WTC11 (cell line): ENCODE data around the gene C19orf47. TPM values are rescaled to one million over a fixed set of nuclear protein-coding genes. Genes with fewer than 3 reads are reported as not detected.

Experiments used
- ATAC-seq: fragments of 200-7000 bp; cut with Tn5 transposase; 2 replicates; pipeline ENCODE4 v1.10.0; 2021; ENCODE audit warnings: mild to moderate bottlenecking, moderate library complexity
- CTCF ChIA-PET: fragments of 300-600 bp; sonication (Branson Sonifier 250); formaldehyde crosslinking; loops from one replicate; lab custom pipeline; 2021; ENCODE audit warnings: antibody characterized with exemption; lab: Charles Lee
- POLR2A ChIA-PET: fragments of 350-600 bp; sonication (Branson Sonifier 250); formaldehyde crosslinking; loops from one replicate; lab custom pipeline; 2021; ENCODE audit warnings: antibody characterized with exemption; lab: Charles Lee
- DNase-seq: peaks from one replicate; pipeline ENCODE4 v3.0.0; 2021; ENCODE audit warnings: low spot score
- H3K27ac Mint-ChIP-seq: 2 replicates; pipeline ENCODE4 v1.8.0; 2021; ENCODE audit warnings: mixed read lengths
- H3K27me3 Mint-ChIP-seq: 2 replicates; pipeline ENCODE4 v1.8.0; 2021; ENCODE audit warnings: low read depth, mild to moderate bottlenecking, moderate library complexity, mixed read lengths
- H3K36me3 Mint-ChIP-seq: 2 replicates; pipeline ENCODE4 v1.8.0; 2021; ENCODE audit warnings: mixed read lengths
- H3K4me1 Mint-ChIP-seq: 2 replicates; pipeline ENCODE4 v1.8.0; 2022; ENCODE audit warnings: mixed read lengths
- H3K4me3 Mint-ChIP-seq: 2 replicates; pipeline ENCODE4 v1.8.0; 2021; ENCODE audit warnings: mild to moderate bottlenecking, moderate library complexity, mixed read lengths
- H3K9me3 Mint-ChIP-seq: 2 replicates; pipeline ENCODE4 v1.8.0; 2021; ENCODE audit warnings: mixed read lengths
- ATF1 ChIP-seq: sonication (generic); formaldehyde crosslinking; IDR thresholded peaks from 2 replicates; pipeline ENCODE4 v1.8.1; 2023; ENCODE audit warnings: mild to moderate bottlenecking, moderate library complexity, missing genetic modification reagents
- ELF4 ChIP-seq: sonication (generic); formaldehyde crosslinking; IDR thresholded peaks from 2 replicates; pipeline ENCODE4 v1.8.1; 2022; ENCODE audit warnings: low read depth, mild to moderate bottlenecking, moderate library complexity, missing genetic modification reagents
- GABPB1 ChIP-seq: sonication (generic); formaldehyde crosslinking; IDR thresholded peaks from 2 replicates; pipeline ENCODE4 v1.8.1; 2023; ENCODE audit warnings: mild to moderate bottlenecking, missing genetic modification reagents
- GTF2I ChIP-seq: fragments of 250-450 bp; sonication (Bioruptor Pico); conservative IDR thresholded peaks from 2 replicates; pipeline ENCODE4 v1.4.0; 2021; ENCODE audit warnings: mild to moderate bottlenecking
- JUN ChIP-seq: sonication (generic); formaldehyde crosslinking; IDR thresholded peaks from 2 replicates; pipeline ENCODE4 v1.8.0; 2023; ENCODE audit warnings: mild to moderate bottlenecking, missing genetic modification reagents
- NFATC4 ChIP-seq: fragments of 250-450 bp; sonication (Bioruptor Pico); IDR thresholded peaks from 2 replicates; pipeline ENCODE4 v1.9.0; 2021; ENCODE audit warnings: mild to moderate bottlenecking
- NR3C1 ChIP-seq: sonication (generic); formaldehyde crosslinking; conservative IDR thresholded peaks from 2 replicates; pipeline ENCODE4 v1.8.1; 2023; ENCODE audit warnings: low read depth, mild to moderate bottlenecking, missing genetic modification reagents
- SMAD3 ChIP-seq: sonication (generic); formaldehyde crosslinking; IDR thresholded peaks from 2 replicates; pipeline ENCODE4 v1.8.0; 2022; ENCODE audit warnings: missing genetic modification reagents, mild to moderate bottlenecking, borderline replicate concordance
- SOX15 ChIP-seq: fragments of 250-450 bp; sonication (Bioruptor Pico); IDR thresholded peaks from 2 replicates; pipeline ENCODE4 v1.9.0; 2021; ENCODE audit warnings: mild to moderate bottlenecking
- TEAD4 ChIP-seq: sonication (generic); formaldehyde crosslinking; IDR thresholded peaks from 2 replicates; pipeline ENCODE4 v1.8.0; 2022; ENCODE audit warnings: mild to moderate bottlenecking, missing genetic modification reagents
- total RNA-seq: library from RNA; stranded (reverse); gene quantifications from 3 replicates; pipeline ENCODE4 v1.2.3, GENCODE V29; 2021
- TF ChIP-seq, protein P1 (sequence below): fragments of 250-450 bp; sonication (Bioruptor Pico); IDR thresholded peaks from 2 replicates; pipeline ENCODE4 v1.9.0; 2021; ENCODE audit warnings: moderate library complexity, mild to moderate bottlenecking, inconsistent platforms, borderline replicate concordance
- TF ChIP-seq, protein P2 (sequence below): sonication (generic); formaldehyde crosslinking; IDR thresholded peaks from 2 replicates; pipeline ENCODE4 v1.8.1; 2023; ENCODE audit warnings: mild to moderate bottlenecking, moderate library complexity, missing genetic modification reagents
- TF ChIP-seq, protein P3 (sequence below): fragments of 250-450 bp; sonication (Bioruptor Pico); IDR thresholded peaks from 2 replicates; pipeline ENCODE4 v1.9.0; 2021; ENCODE audit warnings: mild to moderate bottlenecking, borderline replicate concordance
- TF ChIP-seq, protein P4 (sequence below): fragments of 200-600 bp; IDR thresholded peaks from 2 replicates; pipeline ENCODE4 v1.8.0; 2022; ENCODE audit warnings: antibody characterized with exemption
- TF ChIP-seq, protein P5 (sequence below): sonication (generic); formaldehyde crosslinking; IDR thresholded peaks from 2 replicates; pipeline ENCODE4 v1.8.0; 2023; ENCODE audit warnings: mild to moderate bottlenecking, missing genetic modification reagents
- TF ChIP-seq, protein P6 (sequence below): sonication (generic); formaldehyde crosslinking; IDR thresholded peaks from 2 replicates; pipeline ENCODE4 v1.8.0; 2022; ENCODE audit warnings: missing genetic modification reagents
- TF ChIP-seq, protein P7 (sequence below): sonication (generic); formaldehyde crosslinking; IDR thresholded peaks from 2 replicates; pipeline ENCODE4 v1.8.1; 2022; ENCODE audit warnings: mild to moderate bottlenecking, missing genetic modification reagents, moderate library complexity, borderline replicate concordance

C19orf47 gene
- total RNA-seq, 1 experiment from 2014 or later: 15.6 TPM

DNA sequence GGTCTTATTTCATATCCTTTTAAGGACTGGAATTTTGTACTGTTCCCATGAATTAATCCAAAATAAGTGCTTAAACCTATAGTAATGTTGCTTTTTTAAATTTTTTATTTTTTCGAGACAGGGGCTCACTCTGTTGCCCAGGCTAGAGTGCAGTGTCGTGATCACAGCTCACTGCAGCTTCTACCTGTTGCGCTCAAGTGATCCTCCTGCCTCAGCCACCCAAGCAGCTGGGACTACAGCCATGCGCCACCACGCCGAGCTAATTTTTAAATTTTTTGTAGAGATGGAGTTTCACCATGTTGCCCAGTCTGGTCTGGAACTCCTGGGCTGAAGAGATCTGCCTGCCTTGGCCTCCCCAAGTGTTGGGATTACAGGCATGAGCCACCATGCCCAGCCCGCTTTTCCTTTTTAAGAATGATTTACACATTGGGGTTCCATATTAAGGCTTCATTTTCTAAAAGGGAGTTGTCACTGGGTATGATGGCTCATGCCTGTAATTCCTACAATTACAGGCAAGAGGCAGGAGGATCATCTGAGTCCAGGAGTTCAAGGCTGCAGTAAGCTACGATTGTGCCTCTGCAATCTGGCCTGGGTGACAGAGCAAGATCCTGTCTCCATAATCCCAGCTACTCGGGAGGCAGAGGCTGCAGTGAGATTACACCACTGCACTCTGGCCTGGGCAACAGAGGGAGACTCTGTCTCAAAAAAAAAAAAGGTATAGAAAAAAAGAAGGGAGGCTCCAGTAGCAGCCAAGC, 34.8 kb downstream of the C19orf47 start:
- ChIA-PET POLR2A (interaction anchor here (0.7 kb wide), 1 partner anchor 35 kb away, joined by 3 read pairs; no protein-coding TSS in a partner anchor), CTCF (interaction anchor here (1.5 to 3.1 kb wide), 3 partner anchors 8 to 151 kb away, joined by 3 to 18 read pairs (median 7); partner anchors contain the start of genes C19orf47 and PLD3)
- Mint-ChIP-seq H3K36me3 (no peaks in the 10 kb centered on the region), H3K9me3 (no peaks in the 10 kb centered on the region), H3K27me3 (no peaks in the 10 kb centered on the region), H3K4me3 (no peak overlapping the region), H3K27ac (no peak overlapping the region), H3K4me1 (no peaks in the 10 kb centered on the region)
- TF ChIP-seq, protein P1, sequence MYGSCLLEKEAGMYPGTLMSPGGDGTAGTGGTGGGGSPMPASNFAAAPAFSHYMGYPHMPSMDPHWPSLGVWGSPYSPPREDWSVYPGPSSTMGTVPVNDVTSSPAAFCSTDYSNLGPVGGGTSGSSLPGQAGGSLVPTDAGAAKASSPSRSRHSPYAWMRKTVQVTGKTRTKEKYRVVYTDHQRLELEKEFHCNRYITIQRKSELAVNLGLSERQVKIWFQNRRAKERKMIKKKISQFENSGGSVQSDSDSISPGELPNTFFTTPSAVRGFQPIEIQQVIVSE (CRISPR knock-in tag): no peak
- TF ChIP-seq, protein P2, sequence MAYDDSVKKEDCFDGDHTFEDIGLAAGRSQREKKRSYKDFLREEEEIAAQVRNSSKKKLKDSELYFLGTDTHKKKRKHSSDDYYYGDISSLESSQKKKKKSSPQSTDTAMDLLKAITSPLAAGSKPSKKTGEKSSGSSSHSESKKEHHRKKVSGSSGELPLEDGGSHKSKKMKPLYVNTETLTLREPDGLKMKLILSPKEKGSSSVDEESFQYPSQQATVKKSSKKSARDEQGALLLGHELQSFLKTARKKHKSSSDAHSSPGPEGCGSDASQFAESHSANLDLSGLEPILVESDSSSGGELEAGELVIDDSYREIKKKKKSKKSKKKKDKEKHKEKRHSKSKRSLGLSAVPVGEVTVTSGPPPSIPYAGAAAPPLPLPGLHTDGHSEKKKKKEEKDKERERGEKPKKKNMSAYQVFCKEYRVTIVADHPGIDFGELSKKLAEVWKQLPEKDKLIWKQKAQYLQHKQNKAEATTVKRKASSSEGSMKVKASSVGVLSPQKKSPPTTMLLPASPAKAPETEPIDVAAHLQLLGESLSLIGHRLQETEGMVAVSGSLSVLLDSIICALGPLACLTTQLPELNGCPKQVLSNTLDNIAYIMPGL: no peak
- TF ChIP-seq SMAD3 (CRISPR knock-in tag) (no peak), GABPB1 (CRISPR knock-in tag) (no peak), ELF4 (CRISPR knock-in tag) (no peak), JUN (CRISPR knock-in tag) (no peak), SOX15 (CRISPR knock-in tag) (no peak), NR3C1 (CRISPR knock-in tag) (no peak), NFATC4 (CRISPR knock-in tag) (no peak), ATF1 (CRISPR knock-in tag) (no peak), TEAD4 (CRISPR knock-in tag) (no peak), GTF2I (no peak)
- TF ChIP-seq, protein P3, sequence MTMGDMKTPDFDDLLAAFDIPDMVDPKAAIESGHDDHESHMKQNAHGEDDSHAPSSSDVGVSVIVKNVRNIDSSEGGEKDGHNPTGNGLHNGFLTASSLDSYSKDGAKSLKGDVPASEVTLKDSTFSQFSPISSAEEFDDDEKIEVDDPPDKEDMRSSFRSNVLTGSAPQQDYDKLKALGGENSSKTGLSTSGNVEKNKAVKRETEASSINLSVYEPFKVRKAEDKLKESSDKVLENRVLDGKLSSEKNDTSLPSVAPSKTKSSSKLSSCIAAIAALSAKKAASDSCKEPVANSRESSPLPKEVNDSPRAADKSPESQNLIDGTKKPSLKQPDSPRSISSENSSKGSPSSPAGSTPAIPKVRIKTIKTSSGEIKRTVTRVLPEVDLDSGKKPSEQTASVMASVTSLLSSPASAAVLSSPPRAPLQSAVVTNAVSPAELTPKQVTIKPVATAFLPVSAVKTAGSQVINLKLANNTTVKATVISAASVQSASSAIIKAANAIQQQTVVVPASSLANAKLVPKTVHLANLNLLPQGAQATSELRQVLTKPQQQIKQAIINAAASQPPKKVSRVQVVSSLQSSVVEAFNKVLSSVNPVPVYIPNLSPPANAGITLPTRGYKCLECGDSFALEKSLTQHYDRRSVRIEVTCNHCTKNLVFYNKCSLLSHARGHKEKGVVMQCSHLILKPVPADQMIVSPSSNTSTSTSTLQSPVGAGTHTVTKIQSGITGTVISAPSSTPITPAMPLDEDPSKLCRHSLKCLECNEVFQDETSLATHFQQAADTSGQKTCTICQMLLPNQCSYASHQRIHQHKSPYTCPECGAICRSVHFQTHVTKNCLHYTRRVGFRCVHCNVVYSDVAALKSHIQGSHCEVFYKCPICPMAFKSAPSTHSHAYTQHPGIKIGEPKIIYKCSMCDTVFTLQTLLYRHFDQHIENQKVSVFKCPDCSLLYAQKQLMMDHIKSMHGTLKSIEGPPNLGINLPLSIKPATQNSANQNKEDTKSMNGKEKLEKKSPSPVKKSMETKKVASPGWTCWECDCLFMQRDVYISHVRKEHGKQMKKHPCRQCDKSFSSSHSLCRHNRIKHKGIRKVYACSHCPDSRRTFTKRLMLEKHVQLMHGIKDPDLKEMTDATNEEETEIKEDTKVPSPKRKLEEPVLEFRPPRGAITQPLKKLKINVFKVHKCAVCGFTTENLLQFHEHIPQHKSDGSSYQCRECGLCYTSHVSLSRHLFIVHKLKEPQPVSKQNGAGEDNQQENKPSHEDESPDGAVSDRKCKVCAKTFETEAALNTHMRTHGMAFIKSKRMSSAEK: no peak
- TF ChIP-seq, protein P4, sequence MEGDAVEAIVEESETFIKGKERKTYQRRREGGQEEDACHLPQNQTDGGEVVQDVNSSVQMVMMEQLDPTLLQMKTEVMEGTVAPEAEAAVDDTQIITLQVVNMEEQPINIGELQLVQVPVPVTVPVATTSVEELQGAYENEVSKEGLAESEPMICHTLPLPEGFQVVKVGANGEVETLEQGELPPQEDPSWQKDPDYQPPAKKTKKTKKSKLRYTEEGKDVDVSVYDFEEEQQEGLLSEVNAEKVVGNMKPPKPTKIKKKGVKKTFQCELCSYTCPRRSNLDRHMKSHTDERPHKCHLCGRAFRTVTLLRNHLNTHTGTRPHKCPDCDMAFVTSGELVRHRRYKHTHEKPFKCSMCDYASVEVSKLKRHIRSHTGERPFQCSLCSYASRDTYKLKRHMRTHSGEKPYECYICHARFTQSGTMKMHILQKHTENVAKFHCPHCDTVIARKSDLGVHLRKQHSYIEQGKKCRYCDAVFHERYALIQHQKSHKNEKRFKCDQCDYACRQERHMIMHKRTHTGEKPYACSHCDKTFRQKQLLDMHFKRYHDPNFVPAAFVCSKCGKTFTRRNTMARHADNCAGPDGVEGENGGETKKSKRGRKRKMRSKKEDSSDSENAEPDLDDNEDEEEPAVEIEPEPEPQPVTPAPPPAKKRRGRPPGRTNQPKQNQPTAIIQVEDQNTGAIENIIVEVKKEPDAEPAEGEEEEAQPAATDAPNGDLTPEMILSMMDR: no peak
- TF ChIP-seq, protein P5, sequence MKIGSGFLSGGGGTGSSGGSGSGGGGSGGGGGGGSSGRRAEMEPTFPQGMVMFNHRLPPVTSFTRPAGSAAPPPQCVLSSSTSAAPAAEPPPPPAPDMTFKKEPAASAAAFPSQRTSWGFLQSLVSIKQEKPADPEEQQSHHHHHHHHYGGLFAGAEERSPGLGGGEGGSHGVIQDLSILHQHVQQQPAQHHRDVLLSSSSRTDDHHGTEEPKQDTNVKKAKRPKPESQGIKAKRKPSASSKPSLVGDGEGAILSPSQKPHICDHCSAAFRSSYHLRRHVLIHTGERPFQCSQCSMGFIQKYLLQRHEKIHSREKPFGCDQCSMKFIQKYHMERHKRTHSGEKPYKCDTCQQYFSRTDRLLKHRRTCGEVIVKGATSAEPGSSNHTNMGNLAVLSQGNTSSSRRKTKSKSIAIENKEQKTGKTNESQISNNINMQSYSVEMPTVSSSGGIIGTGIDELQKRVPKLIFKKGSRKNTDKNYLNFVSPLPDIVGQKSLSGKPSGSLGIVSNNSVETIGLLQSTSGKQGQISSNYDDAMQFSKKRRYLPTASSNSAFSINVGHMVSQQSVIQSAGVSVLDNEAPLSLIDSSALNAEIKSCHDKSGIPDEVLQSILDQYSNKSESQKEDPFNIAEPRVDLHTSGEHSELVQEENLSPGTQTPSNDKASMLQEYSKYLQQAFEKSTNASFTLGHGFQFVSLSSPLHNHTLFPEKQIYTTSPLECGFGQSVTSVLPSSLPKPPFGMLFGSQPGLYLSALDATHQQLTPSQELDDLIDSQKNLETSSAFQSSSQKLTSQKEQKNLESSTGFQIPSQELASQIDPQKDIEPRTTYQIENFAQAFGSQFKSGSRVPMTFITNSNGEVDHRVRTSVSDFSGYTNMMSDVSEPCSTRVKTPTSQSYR (CRISPR knock-in tag): no peak
- TF ChIP-seq, protein P6, sequence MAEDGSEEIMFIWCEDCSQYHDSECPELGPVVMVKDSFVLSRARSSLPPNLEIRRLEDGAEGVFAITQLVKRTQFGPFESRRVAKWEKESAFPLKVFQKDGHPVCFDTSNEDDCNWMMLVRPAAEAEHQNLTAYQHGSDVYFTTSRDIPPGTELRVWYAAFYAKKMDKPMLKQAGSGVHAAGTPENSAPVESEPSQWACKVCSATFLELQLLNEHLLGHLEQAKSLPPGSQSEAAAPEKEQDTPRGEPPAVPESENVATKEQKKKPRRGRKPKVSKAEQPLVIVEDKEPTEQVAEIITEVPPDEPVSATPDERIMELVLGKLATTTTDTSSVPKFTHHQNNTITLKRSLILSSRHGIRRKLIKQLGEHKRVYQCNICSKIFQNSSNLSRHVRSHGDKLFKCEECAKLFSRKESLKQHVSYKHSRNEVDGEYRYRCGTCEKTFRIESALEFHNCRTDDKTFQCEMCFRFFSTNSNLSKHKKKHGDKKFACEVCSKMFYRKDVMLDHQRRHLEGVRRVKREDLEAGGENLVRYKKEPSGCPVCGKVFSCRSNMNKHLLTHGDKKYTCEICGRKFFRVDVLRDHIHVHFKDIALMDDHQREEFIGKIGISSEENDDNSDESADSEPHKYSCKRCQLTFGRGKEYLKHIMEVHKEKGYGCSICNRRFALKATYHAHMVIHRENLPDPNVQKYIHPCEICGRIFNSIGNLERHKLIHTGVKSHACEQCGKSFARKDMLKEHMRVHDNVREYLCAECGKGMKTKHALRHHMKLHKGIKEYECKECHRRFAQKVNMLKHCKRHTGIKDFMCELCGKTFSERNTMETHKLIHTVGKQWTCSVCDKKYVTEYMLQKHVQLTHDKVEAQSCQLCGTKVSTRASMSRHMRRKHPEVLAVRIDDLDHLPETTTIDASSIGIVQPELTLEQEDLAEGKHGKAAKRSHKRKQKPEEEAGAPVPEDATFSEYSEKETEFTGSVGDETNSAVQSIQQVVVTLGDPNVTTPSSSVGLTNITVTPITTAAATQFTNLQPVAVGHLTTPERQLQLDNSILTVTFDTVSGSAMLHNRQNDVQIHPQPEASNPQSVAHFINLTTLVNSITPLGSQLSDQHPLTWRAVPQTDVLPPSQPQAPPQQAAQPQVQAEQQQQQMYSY: no peak
- TF ChIP-seq, protein P7, sequence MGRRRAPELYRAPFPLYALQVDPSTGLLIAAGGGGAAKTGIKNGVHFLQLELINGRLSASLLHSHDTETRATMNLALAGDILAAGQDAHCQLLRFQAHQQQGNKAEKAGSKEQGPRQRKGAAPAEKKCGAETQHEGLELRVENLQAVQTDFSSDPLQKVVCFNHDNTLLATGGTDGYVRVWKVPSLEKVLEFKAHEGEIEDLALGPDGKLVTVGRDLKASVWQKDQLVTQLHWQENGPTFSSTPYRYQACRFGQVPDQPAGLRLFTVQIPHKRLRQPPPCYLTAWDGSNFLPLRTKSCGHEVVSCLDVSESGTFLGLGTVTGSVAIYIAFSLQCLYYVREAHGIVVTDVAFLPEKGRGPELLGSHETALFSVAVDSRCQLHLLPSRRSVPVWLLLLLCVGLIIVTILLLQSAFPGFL (CRISPR knock-in tag): no peak
- ATAC-seq (no peak), DNase-seq (no peak)
